Amygdala (tissue), 56 donors: Measurements from ENCODE around the gene TRIM72.
A peak's percentile ranks its signal among the peaks of the same experiment; 100 is the strongest.
"Not testable (repeated sequence)": the region's sequence is repeated elsewhere in the genome, so short reads cannot be mapped to it uniquely, and the experiment has no call there.

ENCODE experiments used
- DNase-seq, 56 donors: peaks; one replicate each; lab custom pipeline; 2025; lab: John Stamatoyannopoulos, UW

TRIM72 gene

GRCh38 chr16:31213342-31213741 is 577 bp upstream of the TRIM72 start:
- no peak for DNase-seq

- peak in 1 of 56 donors; percentile 26 for DNase-seq
These were observed 878 bp downstream of the TRIM72 start for GRCh38 chr16:31214708-31215286.

GRCh38 chr16:31215287-31216162 is 1.6 kb downstream of the TRIM72 start:
- peak in 13 of 56 donors; percentile 3 to 44 (median 32) for DNase-seq

GRCh38 chr16:31216422-31217135 is 2.7 kb downstream of the TRIM72 start, which contains the start of gene PYDC1:
Gene PYDC1, minus strand, starts transcription at chr16:31217135. Its CDS starts 107 bp downstream, at chr16:31217028.
- peak in 1 of 56 donors; percentile 6 for DNase-seq

GRCh38 chr16:31217136-31217530 is 3.2 kb downstream of the TRIM72 start:
- no peak for DNase-seq

- no peak for DNase-seq
These were observed 5.3 kb downstream of the TRIM72 start for GRCh38 chr16:31219154-31219741.

- no peak for DNase-seq
These were observed 7.6 kb downstream of the TRIM72 start for GRCh38 chr16:31221357-31222160.

GRCh38 chr16:31223044-31223443 is 9.1 kb downstream of the TRIM72 start:
- no peak for DNase-seq

- DNase-seq = no peak
These were observed 10.4 kb downstream of the TRIM72 start for GRCh38 chr16:31224092-31224955.

- DNase-seq = no peak
These were observed 11.3 kb downstream of the TRIM72 start for GRCh38 chr16:31225193-31225592.

- no peak for DNase-seq
These were observed 14.3 kb downstream of the TRIM72 start for GRCh38 chr16:31228206-31228605.

- no peak for DNase-seq
These were observed 15.6 kb downstream of the TRIM72 start for GRCh38 chr16:31229501-31229900.

- no peak for DNase-seq
These were observed 24.1 kb downstream of the TRIM72 start for GRCh38 chr16:31238041-31238440.

- DNase-seq = no peak
These were observed 28.3 kb downstream of the TRIM72 start for GRCh38 chr16:31242206-31242605.

GRCh38 chr16:31243734-31244670 is 30.1 kb downstream of the TRIM72 start:
- no peak for DNase-seq

GRCh38 chr16:31245598-31245997 is 31.7 kb downstream of the TRIM72 start:
- DNase-seq = not testable (repeated sequence)

- no peak for DNase-seq
These were observed 32.4 kb downstream of the TRIM72 start for GRCh38 chr16:31246296-31246695.

- DNase-seq = no peak
These were observed 34.4 kb downstream of the TRIM72 start for GRCh38 chr16:31248344-31248743.
